ENCODE measurements around the gene URI1.

- no peak for TF ChIP-seq CTCF (optimal IDR thresholded peaks at IDR 0.05 in 1 of 3, IDR thresholded peaks at IDR 0.05 in 1 of 3, conservative IDR thresholded peaks at IDR 0.05 in 1 of 3; ENCODE audit: extremely low read depth in 1 of 3, insufficient read depth in 2 of 3, low read length in 3 of 3)
- TF ChIP-seq EZH2 (IDR thresholded peaks at IDR 0.05; ENCODE audit: low read length): no peak
Measured at GRCh38 chr19:29963576-29963975, 21.5 kb downstream of the URI1 start.

All from keratinocyte (primary cell).